Erythroblast (primary cell): Measurements from ENCODE around the gene HOXB5.

Source experiments
- GATA1 ChIP-seq: IDR thresholded peaks from 2 replicates; pipeline ENCODE4 v1.6.1; 2011; ENCODE audit warnings: low read depth, mild to moderate bottlenecking, control low read depth, low read length, moderate library complexity
- POLR2A ChIP-seq: IDR thresholded peaks from 2 replicates; pipeline ENCODE4 v1.6.1; 2011; ENCODE audit warnings: mild to moderate bottlenecking, low read length

DNA sequence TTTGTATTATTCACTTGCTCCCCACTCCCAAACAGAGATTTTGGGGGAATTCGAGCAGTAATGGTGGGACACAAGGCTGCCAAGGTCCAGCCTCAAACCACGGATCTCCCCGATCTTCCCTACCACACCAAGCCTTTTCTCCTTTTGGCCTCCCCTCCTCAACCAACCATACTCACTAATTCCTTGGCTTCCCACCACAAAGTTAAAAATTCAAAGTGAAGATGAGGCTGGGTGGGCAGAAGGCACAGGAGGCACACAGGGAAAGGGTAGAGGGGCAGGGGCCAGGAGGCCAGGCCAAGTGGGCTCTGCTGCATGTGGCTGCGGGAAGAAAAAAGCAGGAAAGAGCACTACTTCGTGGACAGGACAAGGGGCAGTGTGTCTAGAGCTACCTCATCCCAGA is 30.6 kb downstream of the HOXB5 start:
- TF ChIP-seq POLR2A (no peak), GATA1 (no peak)
